HCT116 (cell line): ENCODE data around the gene SPDEF. TPM values are rescaled to one million over a fixed set of nuclear protein-coding genes. Genes with fewer than 3 reads are reported as not detected.

Experiments
- ATAC-seq: fragments of 200-7000 bp; cut with Tn5 transposase; 2 replicates; pipeline ENCODE4 v1.9.1; 2020; ENCODE audit warnings: mild to moderate bottlenecking, moderate library complexity
- BruUV-seq: library from RNA; stranded (reverse); fragments of 400-500 nt; replicated peaks from 2 replicates; lab custom pipeline; 2021; lab: Mats Ljungman, UMichigan
- CTCF ChIA-PET: fragments of 300-600 bp; sonication (Branson Sonifier 250); formaldehyde crosslinking; loops from one replicate; lab custom pipeline; 2021; ENCODE audit warnings: antibody characterized with exemption; lab: Charles Lee
- POLR2A ChIA-PET: fragments of 300-600, 350-600 bp; sonication (Branson Sonifier 250); formaldehyde crosslinking; loops from one replicate; lab custom pipeline; 2021; ENCODE audit warnings: antibody characterized with exemption; lab: Charles Lee
- RAD21 ChIA-PET, 2 experiments: fragments of 300-600 bp; sonication (Branson Sonifier 250); formaldehyde crosslinking; loops; one replicate each; lab custom pipeline; 2023; ENCODE audit warnings: low total read pairs in 2 of 2; ENCODE audit not compliant: uncharacterized antibody in 2 of 2, unreplicated experiment in 2 of 2, low non-redundant PET in 1 of 2; lab: Charles Lee
- DNase-seq: peaks from one replicate; pipeline ENCODE4 v3.0.0-alpha.2; 2010; ENCODE audit warnings: low read depth, low spot score
- H2AFZ ChIP-seq: fragments of 200-600 bp; shearing (Covaris generic), sonication (generic); 2 replicates; pipeline ENCODE4 v1.6.1; 2017; ENCODE audit warnings: low read depth, mixed run types, mixed read lengths, antibody characterized with exemption, low read length; ENCODE audit not compliant: poor library complexity, severe bottlenecking
- H3K27ac ChIP-seq: 2 replicates; pipeline ENCODE4 v1.5.1; 2012; ENCODE audit warnings: low read depth, low read length
- H3K27me3 ChIP-seq: fragments of 200-600 bp; sonication (generic); 2 replicates; pipeline ENCODE4 v1.6.1; 2016; ENCODE audit warnings: mixed run types, low read length, mixed read lengths; ENCODE audit not compliant: insufficient read depth
- H3K36me3 ChIP-seq, 2 experiments: fragments of 200-500 bp in 1 of 2; fragments of 200-600 bp in 1 of 2; sonication (Bioruptor generic) in 1 of 2; sonication (generic) in 1 of 2; 2 replicates each; pipeline versions ENCODE4 v1.5.1 to v1.6.1; 2014 to 2016; ENCODE audit warnings: low read length in 2 of 2, inconsistent platforms in 1 of 2, mixed read lengths in 1 of 2, mixed run types in 1 of 2; ENCODE audit not compliant: insufficient read depth in 2 of 2, control insufficient read depth in 1 of 2
- H3K4me1 ChIP-seq, 2 experiments: fragments of 200-600 bp in 1 of 2; sonication (generic) in 1 of 2; 2 replicates each; pipeline versions ENCODE4 v1.5.1 to v1.6.1; 2012 to 2017; ENCODE audit warnings: low read length in 2 of 2, inconsistent platforms in 1 of 2, mild to moderate bottlenecking in 1 of 2, mixed read lengths in 1 of 2, mixed run types in 1 of 2, moderate library complexity in 1 of 2; ENCODE audit not compliant: insufficient read depth in 2 of 2, control insufficient read depth in 1 of 2
- H3K4me2 ChIP-seq: fragments of 200-600 bp; sonication (generic); 2 replicates; pipeline ENCODE4 v1.6.1; 2017; ENCODE audit warnings: mixed run types, low read length, mixed read lengths
- H3K4me3 ChIP-seq, 2 experiments: fragments of 200-600 bp in 1 of 2; sonication (generic) in 1 of 2; replicated peaks in 1 of 2; 2 replicates each; pipeline ENCODE4 v1.5.1; 2011 to 2016; ENCODE audit warnings: low read length in 2 of 2, control low read depth in 1 of 2, low read depth in 1 of 2, mild to moderate bottlenecking in 1 of 2, mixed read lengths in 1 of 2, mixed run types in 1 of 2
- H3K79me2 ChIP-seq: fragments of 200-600 bp; sonication (generic); 2 replicates; pipeline ENCODE4 v1.6.1; 2017; ENCODE audit warnings: mild to moderate bottlenecking, mixed run types, low read length, moderate library complexity, mixed read lengths; ENCODE audit not compliant: insufficient read depth
- H3K9ac ChIP-seq: fragments of 200-600 bp; sonication (generic); 2 replicates; pipeline ENCODE4 v1.6.1; 2016; ENCODE audit warnings: low read length, mixed read lengths
- H3K9me2 ChIP-seq: fragments of 200-600 bp; sonication (generic), shearing (Covaris generic); 2 replicates; pipeline ENCODE4 v1.6.1; 2017; ENCODE audit warnings: mixed run types, mild to moderate bottlenecking, moderate library complexity; ENCODE audit not compliant: insufficient read depth
- H3K9me3 ChIP-seq, 2 experiments: fragments of 200-500 bp in 1 of 2; fragments of 200-600 bp in 1 of 2; sonication (Bioruptor generic) in 1 of 2; sonication (generic) in 1 of 2; 2 replicates each; pipeline ENCODE4 v1.6.1; 2014 to 2017; ENCODE audit warnings: low read length in 2 of 2, mixed read lengths in 2 of 2, inconsistent platforms in 1 of 2, low read depth in 1 of 2, mild to moderate bottlenecking in 1 of 2, mixed run types in 1 of 2, moderate library complexity in 1 of 2; ENCODE audit not compliant: control insufficient read depth in 1 of 2, insufficient read depth in 1 of 2
- H4K20me1 ChIP-seq: fragments of 200-600 bp; sonication (generic), shearing (Covaris generic); 2 replicates; pipeline ENCODE4 v1.6.1; 2017; ENCODE audit warnings: mixed run types, mild to moderate bottlenecking, moderate library complexity; ENCODE audit not compliant: insufficient read depth
- ATF3 ChIP-seq: IDR thresholded peaks from 2 replicates; pipeline ENCODE4 v1.6.1; 2012
- CEBPB ChIP-seq: IDR thresholded peaks from 2 replicates; pipeline ENCODE4 v1.6.1; 2012; ENCODE audit warnings: low read depth
- EGR1 ChIP-seq: IDR thresholded peaks from 2 replicates; pipeline ENCODE4 v1.6.1; 2012; ENCODE audit warnings: low read depth
- ELF1 ChIP-seq: IDR thresholded peaks from 2 replicates; pipeline ENCODE4 v1.6.1; 2012; ENCODE audit warnings: low read depth, borderline replicate concordance
- EZH2phosphoT487 ChIP-seq: fragments of 200-600 bp; IDR thresholded peaks from 2 replicates; pipeline ENCODE4 v1.6.1; 2018; ENCODE audit warnings: antibody characterized with exemption, borderline replicate concordance
- JUND ChIP-seq: IDR thresholded peaks from 2 replicates; pipeline ENCODE4 v1.6.1; 2012
- POLR2AphosphoS5 ChIP-seq: IDR thresholded peaks from 2 replicates; pipeline ENCODE4 v1.6.1; 2011; ENCODE audit warnings: mild to moderate bottlenecking, low read depth, low read length, moderate library complexity
- RAD21 ChIP-seq: IDR thresholded peaks from 2 replicates; pipeline ENCODE4 v1.6.1; 2012; ENCODE audit warnings: low read depth, mild to moderate bottlenecking
- REST ChIP-seq: IDR thresholded peaks from 2 replicates; pipeline ENCODE4 v1.6.1; 2012; ENCODE audit warnings: low read depth
- SIN3A ChIP-seq: IDR thresholded peaks from 2 replicates; pipeline ENCODE4 v1.6.1; 2012; ENCODE audit warnings: low read depth
- SP1 ChIP-seq: IDR thresholded peaks from 2 replicates; pipeline ENCODE4 v1.6.1; 2012; ENCODE audit warnings: low read depth
- SRF ChIP-seq: IDR thresholded peaks from 2 replicates; pipeline ENCODE4 v1.6.1; 2012; ENCODE audit warnings: low read depth
- TCF7L2 ChIP-seq: IDR thresholded peaks from 2 replicates; pipeline ENCODE4 v1.7.0; 2011; ENCODE audit warnings: borderline replicate concordance, inconsistent platforms; ENCODE audit not compliant: insufficient read depth, insufficient read length; ENCODE audit errors: extremely low read depth
- YY1 ChIP-seq: IDR thresholded peaks from 2 replicates; pipeline ENCODE4 v1.6.1; 2011; ENCODE audit warnings: low read length, low read depth, moderate library complexity, mild to moderate bottlenecking; ENCODE audit not compliant: insufficient replicate concordance; ENCODE audit errors: extremely low read depth
- ZFX ChIP-seq: fragments of 450-650 bp; IDR thresholded peaks from 2 replicates; pipeline ENCODE4 v1.6.1; 2017
- ZNF274 ChIP-seq: fragments of 200-500 bp; sonication (Bioruptor generic); IDR thresholded peaks from 2 replicates; pipeline ENCODE4 v1.6.1; 2014; ENCODE audit warnings: mild to moderate bottlenecking, low read depth, low read length, inconsistent platforms
- intact Hi-C: fragments of 100-400 bp; cut with micrococcal nuclease; formaldehyde crosslinking; loops from 2 replicates; pipeline ENCODE4 v1.10.0; 2022
- total RNA-seq: library from RNA; stranded (reverse); gene quantifications from one replicate; pipeline ENCODE4 v1.2.1, GENCODE V29; 2021; ENCODE audit not compliant: unreplicated experiment
- TF ChIP-seq, protein P1 (sequence below): IDR thresholded peaks from 2 replicates; pipeline ENCODE4 v1.6.1; 2011; ENCODE audit warnings: mild to moderate bottlenecking, low read length, moderate library complexity; ENCODE audit not compliant: insufficient replicate concordance; ENCODE audit errors: extremely low read depth
- TF ChIP-seq, protein P2 (sequence below), 3 experiments: fragments of 200-600 bp in 1 of 3; sonication (generic) in 1 of 3; IDR thresholded peaks in 2 of 3; conservative IDR thresholded peaks in 1 of 3; 2 replicates each; pipeline ENCODE4 v1.5.1; 2012 to 2017; ENCODE audit warnings: low read depth in 2 of 3, low read length in 2 of 3, antibody characterized with exemption in 1 of 3, borderline replicate concordance in 1 of 3, control low read depth in 1 of 3, mild to moderate bottlenecking in 1 of 3, mixed read lengths in 1 of 3, mixed run types in 1 of 3, moderate library complexity in 1 of 3; ENCODE audit not compliant: insufficient read depth in 1 of 3

SPDEF gene
- total RNA-seq, 1 experiment from 2014 or later = 0.39 TPM

DNA sequence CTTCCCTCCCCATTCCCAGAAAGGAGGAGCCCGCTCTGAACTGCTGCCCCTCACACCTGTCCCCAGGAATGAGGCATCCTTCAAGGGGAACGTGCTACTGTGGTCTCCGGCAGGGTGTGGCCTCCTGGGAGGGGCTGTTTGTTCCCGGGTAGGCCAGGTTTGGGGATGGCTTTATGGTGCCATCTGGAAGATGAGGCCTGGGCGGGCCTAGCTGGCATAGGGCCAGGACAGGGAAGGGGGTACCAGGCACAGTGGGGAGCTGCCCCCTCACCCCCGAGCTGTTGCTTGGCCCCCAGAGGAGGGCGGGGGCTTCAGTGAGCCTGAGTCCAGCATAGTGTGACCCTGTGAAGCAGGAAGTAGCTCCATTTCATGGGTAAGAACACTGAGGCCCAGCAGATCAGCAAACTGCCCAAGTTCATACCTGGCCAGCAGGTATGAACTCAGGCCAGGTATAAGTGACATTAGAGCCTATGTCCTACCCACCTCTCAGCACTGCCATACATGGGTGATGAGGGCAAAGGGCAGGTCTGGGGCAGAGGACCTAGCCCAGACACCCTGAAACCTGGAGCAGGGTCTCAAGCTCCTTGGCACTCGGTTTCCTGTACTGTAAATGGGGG, 17.5 kb upstream of the SPDEF start:
- H3K36me3 ChIP-seq = no peaks in the 10 kb centered on the region
- ATAC-seq = no peak
- DNase-seq = no peak
- H3K4me3 ChIP-seq = no peak overlapping the region
- H3K9ac ChIP-seq = no peak overlapping the region
- no peak overlapping the region for H3K27ac ChIP-seq
- TF ChIP-seq ZFX = no peak
- TF ChIP-seq, protein P1, sequence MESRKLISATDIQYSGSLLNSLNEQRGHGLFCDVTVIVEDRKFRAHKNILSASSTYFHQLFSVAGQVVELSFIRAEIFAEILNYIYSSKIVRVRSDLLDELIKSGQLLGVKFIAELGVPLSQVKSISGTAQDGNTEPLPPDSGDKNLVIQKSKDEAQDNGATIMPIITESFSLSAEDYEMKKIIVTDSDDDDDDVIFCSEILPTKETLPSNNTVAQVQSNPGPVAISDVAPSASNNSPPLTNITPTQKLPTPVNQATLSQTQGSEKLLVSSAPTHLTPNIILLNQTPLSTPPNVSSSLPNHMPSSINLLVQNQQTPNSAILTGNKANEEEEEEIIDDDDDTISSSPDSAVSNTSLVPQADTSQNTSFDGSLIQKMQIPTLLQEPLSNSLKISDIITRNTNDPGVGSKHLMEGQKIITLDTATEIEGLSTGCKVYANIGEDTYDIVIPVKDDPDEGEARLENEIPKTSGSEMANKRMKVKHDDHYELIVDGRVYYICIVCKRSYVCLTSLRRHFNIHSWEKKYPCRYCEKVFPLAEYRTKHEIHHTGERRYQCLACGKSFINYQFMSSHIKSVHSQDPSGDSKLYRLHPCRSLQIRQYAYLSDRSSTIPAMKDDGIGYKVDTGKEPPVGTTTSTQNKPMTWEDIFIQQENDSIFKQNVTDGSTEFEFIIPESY = no peak
- no peak for TF ChIP-seq SP1
- no peak for TF ChIP-seq EZH2phosphoT487
- no peak for TF ChIP-seq EGR1
- TF ChIP-seq REST = no peak
- TF ChIP-seq ATF3 = no peak
- TF ChIP-seq RAD21 = no peak
- TF ChIP-seq ZNF274 = no peak
- TF ChIP-seq, protein P2, sequence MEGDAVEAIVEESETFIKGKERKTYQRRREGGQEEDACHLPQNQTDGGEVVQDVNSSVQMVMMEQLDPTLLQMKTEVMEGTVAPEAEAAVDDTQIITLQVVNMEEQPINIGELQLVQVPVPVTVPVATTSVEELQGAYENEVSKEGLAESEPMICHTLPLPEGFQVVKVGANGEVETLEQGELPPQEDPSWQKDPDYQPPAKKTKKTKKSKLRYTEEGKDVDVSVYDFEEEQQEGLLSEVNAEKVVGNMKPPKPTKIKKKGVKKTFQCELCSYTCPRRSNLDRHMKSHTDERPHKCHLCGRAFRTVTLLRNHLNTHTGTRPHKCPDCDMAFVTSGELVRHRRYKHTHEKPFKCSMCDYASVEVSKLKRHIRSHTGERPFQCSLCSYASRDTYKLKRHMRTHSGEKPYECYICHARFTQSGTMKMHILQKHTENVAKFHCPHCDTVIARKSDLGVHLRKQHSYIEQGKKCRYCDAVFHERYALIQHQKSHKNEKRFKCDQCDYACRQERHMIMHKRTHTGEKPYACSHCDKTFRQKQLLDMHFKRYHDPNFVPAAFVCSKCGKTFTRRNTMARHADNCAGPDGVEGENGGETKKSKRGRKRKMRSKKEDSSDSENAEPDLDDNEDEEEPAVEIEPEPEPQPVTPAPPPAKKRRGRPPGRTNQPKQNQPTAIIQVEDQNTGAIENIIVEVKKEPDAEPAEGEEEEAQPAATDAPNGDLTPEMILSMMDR (IDR thresholded peaks at IDR 0.05 in 2 of 3, conservative IDR thresholded peaks at IDR 0.05 in 1 of 3; ENCODE audit: borderline replicate concordance in 1 of 3, insufficient read depth in 1 of 3, low read depth in 2 of 3, low read length in 2 of 3) = no peak
- no peak for TF ChIP-seq POLR2AphosphoS5
- no peak for TF ChIP-seq CEBPB
- TF ChIP-seq SIN3A = no peak
- TF ChIP-seq TCF7L2 = no peak
- TF ChIP-seq JUND = no peak
- no peak for TF ChIP-seq YY1
- no peak for TF ChIP-seq SRF
- TF ChIP-seq ELF1 = no peak
- intact Hi-C loops = no loop called here
- ChIA-PET RAD21 (interaction anchor here in 1 of 2 experiments (1.0 kb wide), 1 partner anchor 35 kb away, joined by 5 read pairs; no protein-coding TSS in a partner anchor), POLR2A (no interaction called here), CTCF (no interaction called here)
- no peaks in the 10 kb centered on the region for H3K27me3 ChIP-seq
- no peaks in the 10 kb centered on the region for H3K9me2 ChIP-seq
- no peak overlapping the region for H3K4me2 ChIP-seq
- no peaks in the 10 kb centered on the region for H4K20me1 ChIP-seq
- peaks cover 0 to 1% of the 10 kb centered on the region in 2 experiments; a peak in 1 of 4 replicates for H3K4me1 ChIP-seq
- no peak overlapping the region for H2AFZ ChIP-seq
- H3K79me2 ChIP-seq = no peaks in the 10 kb centered on the region
- H3K9me3 ChIP-seq = no peaks in the 10 kb centered on the region
- no TSS peak for BruUV-seq
